HepG2 (cell line): ENCODE measurements around the gene STRADA. TPM values are rescaled to one million over a fixed set of nuclear protein-coding genes. Genes with fewer than 3 reads are reported as not detected.

Experiments used
- ATAC-seq: fragments of 200-7000 bp; cut with Tn5 transposase; 3 replicates; pipeline ENCODE4 v1.9.1; 2020; ENCODE audit warnings: mild to moderate bottlenecking, moderate library complexity
- BruUV-seq: library from RNA; stranded (reverse); fragments of 400-500 nt; replicated peaks from 2 replicates; lab custom pipeline; 2021; lab: Mats Ljungman, UMichigan
- CTCF ChIA-PET: fragments of 300-600 bp; formaldehyde crosslinking; extraction: SDS; loops from one replicate; lab custom pipeline; 2021; ENCODE audit warnings: low total read pairs, inconsistent platforms, low intra/inter-chr PET ratio; lab: Yijun Ruan, JAX
- POLR2A ChIA-PET: fragments of 350-600 bp; sonication (Branson Sonifier 250); formaldehyde crosslinking; loops from one replicate; lab custom pipeline; 2020; ENCODE audit warnings: antibody characterized with exemption, inconsistent platforms; lab: Yijun Ruan, JAX
- DNase-seq: peaks from one replicate; pipeline ENCODE4 v3.0.0-alpha.2; 2015; ENCODE audit warnings: low spot score
- FAIRE-seq: peaks from 3 replicates; lab custom pipeline; 2011; peaks lifted over from hg19 to GRCh38; lab: Jason Lieb, UNC
- H2AFZ ChIP-seq: one replicate; pipeline ENCODE4 v1.6.1; 2011; ENCODE audit warnings: low read length, inconsistent platforms
- H3K27ac ChIP-seq: fragments of 300-600 bp; 3 replicates; pipeline ENCODE4 v1.8.0; 2011; ENCODE audit warnings: mixed run types, mild to moderate bottlenecking, mixed read lengths, low read length, inconsistent platforms; ENCODE audit not compliant: insufficient read depth; ENCODE audit errors: extremely low read length
- H3K27me3 ChIP-seq, 2 experiments: fragments of 200-600 bp in 1 of 2; 2 replicates in 1 of 2; 3 replicates in 1 of 2; pipeline versions ENCODE4 v1.6.0 to v1.8.0; 2011; ENCODE audit warnings: low read length in 2 of 2, mild to moderate bottlenecking in 2 of 2, moderate library complexity in 2 of 2, inconsistent platforms in 1 of 2; ENCODE audit not compliant: insufficient read depth in 2 of 2, control insufficient read depth in 1 of 2
- H3K36me3 ChIP-seq, 2 experiments: fragments of 200-600 bp in 1 of 2; replicated peaks in 1 of 2; 2 replicates in 1 of 2; 3 replicates in 1 of 2; pipeline versions ENCODE4 v1.5.1 to v1.8.0; 2011; ENCODE audit warnings: low read length in 2 of 2, inconsistent platforms in 1 of 2; ENCODE audit not compliant: insufficient read depth in 2 of 2, control insufficient read depth in 1 of 2
- H3K4me1 ChIP-seq: 2 replicates; pipeline ENCODE4 v1.5.1; 2012; ENCODE audit warnings: low read length, inconsistent platforms; ENCODE audit not compliant: insufficient read depth
- H3K4me2 ChIP-seq: 2 replicates; pipeline ENCODE4 v1.6.0; 2011; ENCODE audit warnings: low read depth, low read length, inconsistent platforms
- H3K4me3 ChIP-seq, 3 experiments: fragments of 200-600 bp in 1 of 3; sonication (generic), shearing (Covaris generic) in 1 of 3; replicated peaks in 1 of 3; 2 replicates each; pipeline ENCODE4 v1.5.1; 2011 to 2016; ENCODE audit warnings: low read length in 3 of 3, inconsistent platforms in 2 of 3, low read depth in 2 of 3, mild to moderate bottlenecking in 2 of 3, control low read depth in 1 of 3, mixed read lengths in 1 of 3; ENCODE audit not compliant: insufficient read depth in 1 of 3
- H3K79me2 ChIP-seq: one replicate; pipeline ENCODE4 v1.6.1; 2011; ENCODE audit warnings: low read length, inconsistent platforms; ENCODE audit not compliant: insufficient read depth
- H3K9ac ChIP-seq: 2 replicates; pipeline ENCODE4 v1.6.0; 2011; ENCODE audit warnings: mild to moderate bottlenecking, low read depth, low read length, inconsistent platforms; ENCODE audit not compliant: insufficient read depth
- H3K9me3 ChIP-seq: 2 replicates; pipeline ENCODE4 v1.5.1; 2012; ENCODE audit warnings: mild to moderate bottlenecking, low read length
- H4K20me1 ChIP-seq: 2 replicates; pipeline ENCODE4 v1.6.0; 2011; ENCODE audit warnings: inconsistent platforms, mild to moderate bottlenecking, low read length, moderate library complexity; ENCODE audit not compliant: insufficient read depth
- ATF1 ChIP-seq: IDR thresholded peaks from 2 replicates; pipeline ENCODE4 v1.6.1; 2016; ENCODE audit warnings: mild to moderate bottlenecking, control low read depth
- HOXA3 ChIP-seq: sonication (generic); formaldehyde crosslinking; IDR thresholded peaks from 2 replicates; pipeline ENCODE4 v1.5.0; 2020; ENCODE audit warnings: missing genetic modification reagents
- HOXA9 ChIP-seq: sonication (generic); formaldehyde crosslinking; IDR thresholded peaks from 2 replicates; pipeline ENCODE4 v1.8.1; 2022; ENCODE audit warnings: missing genetic modification reagents, mild to moderate bottlenecking, moderate library complexity, borderline replicate concordance
- SRSF4 ChIP-seq: fragments of 200-400 bp; formaldehyde crosslinking; IDR thresholded peaks from one replicate; pipeline ENCODE4 v1.6.1; 2018; ENCODE audit warnings: mild to moderate bottlenecking, low read depth, low read length, moderate library complexity; ENCODE audit not compliant: poor library complexity, severe bottlenecking
- STAG1 ChIP-seq: sonication (generic); formaldehyde crosslinking; IDR thresholded peaks from 2 replicates; pipeline ENCODE4 v1.4.0; 2020; ENCODE audit warnings: missing genetic modification reagents
- ZNF329 ChIP-seq: sonication (generic); formaldehyde crosslinking; IDR thresholded peaks from 2 replicates; pipeline ENCODE4 v1.9.0; 2021; ENCODE audit warnings: low read depth, mild to moderate bottlenecking, missing genetic modification reagents
- ZNF34 ChIP-seq: sonication (generic); formaldehyde crosslinking; IDR thresholded peaks from 2 replicates; pipeline ENCODE4 v1.4.0; 2020; ENCODE audit warnings: mild to moderate bottlenecking, missing genetic modification reagents, borderline replicate concordance
- ZNF709 ChIP-seq: sonication (generic); formaldehyde crosslinking; IDR thresholded peaks from 2 replicates; pipeline ENCODE4 v1.5.0; 2020; ENCODE audit warnings: mild to moderate bottlenecking, missing genetic modification reagents
- ZNF768 ChIP-seq: sonication (generic); formaldehyde crosslinking; IDR thresholded peaks from 2 replicates; pipeline ENCODE4 v1.4.0; 2020; ENCODE audit warnings: missing genetic modification reagents
- ZSCAN22 ChIP-seq: sonication (generic); formaldehyde crosslinking; IDR thresholded peaks from 2 replicates; pipeline ENCODE4 v1.4.0; 2020; ENCODE audit warnings: mild to moderate bottlenecking, missing genetic modification reagents
- ZZZ3 ChIP-seq: sonication (generic); formaldehyde crosslinking; IDR thresholded peaks from 2 replicates; pipeline ENCODE4 v1.4.0; 2020; ENCODE audit warnings: missing genetic modification reagents, mild to moderate bottlenecking, borderline replicate concordance
- WGBS: methylation state at CpG from one replicate; pipeline ENCODE4 v1.1.6; 2017; ENCODE audit warnings: low lambda C conversion rate; 5-methylcytosine and 5-hydroxymethylcytosine counted together
- in situ Hi-C: cut with HindIII; loops from 2 replicates; pipeline ENCODE4 v1.10.0; 2017; ENCODE audit warnings: low pct_unique_long_range_greater_than_20kb; ENCODE audit not compliant: extremely low pct_ligation_motif_present
- intact Hi-C: fragments of 100-400 bp; cut with micrococcal nuclease; formaldehyde crosslinking; loops from one replicate; pipeline ENCODE4 v1.10.0; 2022; ENCODE audit not compliant: unreplicated experiment
- polyA plus RNA-seq, 8 experiments: library from polyadenylated mRNA; depleted of rRNA in 3 of 8; stranded (reverse) in 7 of 8; unstranded in 1 of 8; fragments of >200 nt; fragmentation: Illumina TruSeq in 4 of 8; extraction: Trizol in 4 of 8; gene quantifications; 2 replicates each; pipeline versions ENCODE4 v1.2.1 to v1.2.3, GENCODE V29; 2011 to 2016; ENCODE audit warnings: low read depth in 4 of 8, missing spikeins in 1 of 8, mixed read lengths in 1 of 8; ENCODE audit not compliant: insufficient read depth in 1 of 8
- total RNA-seq, 5 experiments: library from RNA; depleted of rRNA; stranded (reverse); fragments of >200 nt; fragmentation: Illumina TruSeq; extraction: Trizol; gene quantifications; 2 replicates each; pipeline ENCODE4 v1.2.3, GENCODE V29; 2016; ENCODE audit warnings: low read depth in 1 of 5
- TF ChIP-seq, protein P1 (sequence below): sonication (generic); formaldehyde crosslinking; IDR thresholded peaks from 2 replicates; pipeline ENCODE4 v1.5.0; 2020; ENCODE audit warnings: missing genetic modification reagents, mild to moderate bottlenecking, borderline replicate concordance
- TF ChIP-seq, protein P2 (sequence below): sonication (generic); formaldehyde crosslinking; IDR thresholded peaks from 2 replicates; pipeline ENCODE4 v1.5.0; 2020; ENCODE audit warnings: mild to moderate bottlenecking, missing genetic modification reagents, moderate library complexity
- TF ChIP-seq, protein P3 (sequence below): sonication (generic); formaldehyde crosslinking; IDR thresholded peaks from 2 replicates; pipeline ENCODE4 v1.4.0; 2020; ENCODE audit warnings: mild to moderate bottlenecking, missing genetic modification reagents

STRADA gene
- total and polyA plus RNA-seq, 2 of the 13 experiments (the other 11 are each of a cell fraction or from before 2014, with no cell fraction given), result 17.6 to 17.9 TPM

DNA sequence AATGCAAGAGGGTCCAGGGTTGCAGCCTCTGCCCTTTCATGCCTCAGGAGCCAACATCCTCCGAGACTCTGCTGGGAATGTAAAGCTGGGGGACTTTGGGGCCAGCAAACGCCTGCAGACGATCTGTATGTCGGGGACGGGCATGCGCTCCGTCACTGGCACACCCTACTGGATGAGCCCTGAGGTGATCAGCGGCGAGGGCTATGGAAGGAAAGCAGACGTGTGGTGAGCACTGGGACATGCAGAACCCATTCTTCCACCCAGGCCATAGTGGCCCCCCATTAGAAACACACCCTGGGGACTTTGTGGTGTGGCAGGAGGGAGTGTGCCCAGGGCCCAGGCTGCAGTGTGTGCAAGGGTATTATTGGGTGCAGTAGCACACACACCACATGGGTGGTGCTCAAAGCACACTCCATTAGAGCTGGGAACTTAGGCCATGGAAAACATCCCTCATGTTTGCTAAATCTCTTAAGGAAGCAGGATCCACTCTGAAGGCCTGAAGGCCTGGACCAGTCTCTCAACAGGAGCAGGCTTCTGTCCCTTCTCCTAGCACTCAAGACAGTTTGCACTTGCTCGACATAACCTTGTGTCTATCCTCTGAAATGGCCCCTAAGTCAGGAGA is 49.3 kb downstream of the STRADA start:
- no peak overlapping the region for H2AFZ ChIP-seq
- intact Hi-C loops (no loop called here), in situ Hi-C loops (loop anchor here (10.0 kb wide), 1 partner anchor 268 kb away; no protein-coding TSS in a partner anchor)
- ChIA-PET POLR2A (no interaction called here), CTCF (no interaction called here)
- H3K36me3 ChIP-seq, result peaks cover 31 to 49% of the 10 kb centered on the region in 2 experiments
- no peaks in the 10 kb centered on the region for H3K9me3 ChIP-seq
- no peaks in the 10 kb centered on the region for H4K20me1 ChIP-seq
- H3K4me1 ChIP-seq, result no peaks in the 10 kb centered on the region
- H3K4me2 ChIP-seq, result no peak overlapping the region
- H3K79me2 ChIP-seq, result no peaks in the 10 kb centered on the region
- no TSS peak for BruUV-seq
- H3K27ac ChIP-seq, result no peak overlapping the region
- no peak overlapping the region for H3K4me3 ChIP-seq
- ATAC-seq (peak; percentile 19), FAIRE-seq (no peak), DNase-seq (no peak)
- H3K27me3 ChIP-seq, result no peaks in the 10 kb centered on the region
- TF ChIP-seq HOXA9 (CRISPR knock-in tag) (no peak), ATF1 (no peak), HOXA3 (CRISPR knock-in tag) (no peak), ZNF709 (CRISPR knock-in tag) (no peak), ZSCAN22 (CRISPR knock-in tag) (no peak), ZNF34 (CRISPR knock-in tag) (no peak), ZNF329 (CRISPR knock-in tag) (no peak), ZNF768 (CRISPR knock-in tag) (no peak), STAG1 (CRISPR knock-in tag) (peak; percentile 27), ZZZ3 (no peak), SRSF4 (no peak)
- TF ChIP-seq, protein P1, sequence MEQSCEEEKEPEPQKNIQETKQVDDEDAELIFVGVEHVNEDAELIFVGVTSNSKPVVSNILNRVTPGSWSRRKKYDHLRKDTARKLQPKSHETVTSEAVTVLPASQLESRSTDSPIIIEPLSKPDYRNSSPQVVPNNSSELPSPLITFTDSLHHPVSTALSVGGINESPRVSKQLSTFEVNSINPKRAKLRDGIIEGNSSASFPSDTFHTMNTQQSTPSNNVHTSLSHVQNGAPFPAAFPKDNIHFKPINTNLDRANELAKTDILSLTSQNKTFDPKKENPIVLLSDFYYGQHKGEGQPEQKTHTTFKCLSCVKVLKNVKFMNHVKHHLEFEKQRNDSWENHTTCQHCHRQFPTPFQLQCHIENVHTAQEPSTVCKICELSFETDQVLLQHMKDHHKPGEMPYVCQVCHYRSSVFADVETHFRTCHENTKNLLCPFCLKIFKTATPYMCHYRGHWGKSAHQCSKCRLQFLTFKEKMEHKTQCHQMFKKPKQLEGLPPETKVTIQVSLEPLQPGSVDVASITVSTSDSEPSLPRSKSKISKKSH, result no peak
- TF ChIP-seq, protein P2, sequence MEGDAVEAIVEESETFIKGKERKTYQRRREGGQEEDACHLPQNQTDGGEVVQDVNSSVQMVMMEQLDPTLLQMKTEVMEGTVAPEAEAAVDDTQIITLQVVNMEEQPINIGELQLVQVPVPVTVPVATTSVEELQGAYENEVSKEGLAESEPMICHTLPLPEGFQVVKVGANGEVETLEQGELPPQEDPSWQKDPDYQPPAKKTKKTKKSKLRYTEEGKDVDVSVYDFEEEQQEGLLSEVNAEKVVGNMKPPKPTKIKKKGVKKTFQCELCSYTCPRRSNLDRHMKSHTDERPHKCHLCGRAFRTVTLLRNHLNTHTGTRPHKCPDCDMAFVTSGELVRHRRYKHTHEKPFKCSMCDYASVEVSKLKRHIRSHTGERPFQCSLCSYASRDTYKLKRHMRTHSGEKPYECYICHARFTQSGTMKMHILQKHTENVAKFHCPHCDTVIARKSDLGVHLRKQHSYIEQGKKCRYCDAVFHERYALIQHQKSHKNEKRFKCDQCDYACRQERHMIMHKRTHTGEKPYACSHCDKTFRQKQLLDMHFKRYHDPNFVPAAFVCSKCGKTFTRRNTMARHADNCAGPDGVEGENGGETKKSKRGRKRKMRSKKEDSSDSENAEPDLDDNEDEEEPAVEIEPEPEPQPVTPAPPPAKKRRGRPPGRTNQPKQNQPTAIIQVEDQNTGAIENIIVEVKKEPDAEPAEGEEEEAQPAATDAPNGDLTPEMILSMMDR (CRISPR knock-in tag), result peak; percentile 32
- TF ChIP-seq, protein P3, sequence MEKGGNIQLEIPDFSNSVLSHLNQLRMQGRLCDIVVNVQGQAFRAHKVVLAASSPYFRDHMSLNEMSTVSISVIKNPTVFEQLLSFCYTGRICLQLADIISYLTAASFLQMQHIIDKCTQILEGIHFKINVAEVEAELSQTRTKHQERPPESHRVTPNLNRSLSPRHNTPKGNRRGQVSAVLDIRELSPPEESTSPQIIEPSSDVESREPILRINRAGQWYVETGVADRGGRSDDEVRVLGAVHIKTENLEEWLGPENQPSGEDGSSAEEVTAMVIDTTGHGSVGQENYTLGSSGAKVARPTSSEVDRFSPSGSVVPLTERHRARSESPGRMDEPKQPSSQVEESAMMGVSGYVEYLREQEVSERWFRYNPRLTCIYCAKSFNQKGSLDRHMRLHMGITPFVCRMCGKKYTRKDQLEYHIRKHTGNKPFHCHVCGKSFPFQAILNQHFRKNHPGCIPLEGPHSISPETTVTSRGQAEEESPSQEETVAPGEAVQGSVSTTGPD (CRISPR knock-in tag), result no peak
- no peak overlapping the region for H3K9ac ChIP-seq
- WGBS, result 93% methylated on average over 8 of the region's 11 CpGs
